GM23338 (cell line): ENCODE results near the gene MAPRE2. TPM values are rescaled to one million over a fixed set of nuclear protein-coding genes. Genes with fewer than 3 reads are reported as not detected.
A peak's percentile ranks its signal among the peaks of the same experiment; 100 is the strongest.

Experiments
- ATAC-seq: fragments of 200-7000 bp; cut with Tn5 transposase; 3 replicates; pipeline ENCODE4 v1.9.1; 2020
- DNase-seq: peaks from one replicate; pipeline ENCODE4 v3.0.0-alpha.2; 2015; ENCODE audit warnings: low spot score
- H2AFZ ChIP-seq: fragments of 200-600 bp; sonication (generic); 2 replicates; pipeline ENCODE4 v1.8.0; 2016; ENCODE audit warnings: antibody characterized with exemption, mild to moderate bottlenecking, moderate library complexity
- H3F3A ChIP-seq: fragments of 200-600 bp; sonication (generic); replicated peaks from 2 replicates; pipeline ENCODE4 v1.8.0; 2017; ENCODE audit warnings: antibody characterized with exemption, mixed run types, low read depth
- H3K27ac ChIP-seq: fragments of 200-600 bp; sonication (generic); 2 replicates; pipeline ENCODE4 v1.6.1; 2016; ENCODE audit warnings: low read depth
- H3K27me3 ChIP-seq: fragments of 200-600 bp; sonication (generic); 2 replicates; pipeline ENCODE4 v1.8.0; 2016; ENCODE audit warnings: mild to moderate bottlenecking, mixed run types, moderate library complexity; ENCODE audit not compliant: insufficient read depth
- H3K36me3 ChIP-seq: fragments of 200-600 bp; sonication (generic); 2 replicates; pipeline ENCODE4 v1.8.0; 2016; ENCODE audit warnings: mild to moderate bottlenecking; ENCODE audit not compliant: insufficient read depth
- H3K4me1 ChIP-seq: fragments of 200-600 bp; sonication (generic); 2 replicates; pipeline ENCODE4 v1.8.0; 2016; ENCODE audit warnings: mild to moderate bottlenecking, moderate library complexity; ENCODE audit not compliant: insufficient read depth
- H3K4me2 ChIP-seq: fragments of 200-600 bp; sonication (generic); 2 replicates; pipeline ENCODE4 v1.7.1; 2017; ENCODE audit warnings: mixed run types
- H3K4me3 ChIP-seq: fragments of 200-600 bp; sonication (generic); 2 replicates; pipeline ENCODE4 v1.6.1; 2016; ENCODE audit warnings: mixed run types
- H3K79me2 ChIP-seq: fragments of 200-600 bp; sonication (generic); replicated peaks from 2 replicates; pipeline ENCODE4 v1.8.0; 2017; ENCODE audit warnings: mild to moderate bottlenecking; ENCODE audit not compliant: insufficient read depth
- H3K9me2 ChIP-seq: fragments of 200-600 bp; sonication (generic); 2 replicates; pipeline ENCODE4 v1.8.0; 2017; ENCODE audit not compliant: insufficient read depth
- H4K20me1 ChIP-seq: fragments of 200-600 bp; sonication (generic); replicated peaks from 2 replicates; pipeline ENCODE4 v1.8.0; 2017; ENCODE audit warnings: mild to moderate bottlenecking; ENCODE audit not compliant: insufficient read depth
- H3K27ac Mint-ChIP-seq: 2 replicates; pipeline ENCODE4 v1.8.0; 2020; ENCODE audit warnings: inconsistent platforms, mild to moderate bottlenecking, moderate library complexity, mixed read lengths
- H3K27me3 Mint-ChIP-seq: 3 replicates; pipeline ENCODE4 v1.8.0; 2022; ENCODE audit warnings: low read depth, mild to moderate bottlenecking, moderate library complexity, mixed read lengths, inconsistent platforms; ENCODE audit not compliant: insufficient read depth, poor library complexity
- H3K36me3 Mint-ChIP-seq: 3 replicates; pipeline ENCODE4 v1.8.0; 2021; ENCODE audit warnings: low read depth, mild to moderate bottlenecking, inconsistent platforms, moderate library complexity, mixed read lengths
- H3K4me1 Mint-ChIP-seq: 3 replicates; pipeline ENCODE4 v1.8.0; 2020; ENCODE audit warnings: mild to moderate bottlenecking, inconsistent platforms, mixed read lengths
- H3K4me3 Mint-ChIP-seq: 3 replicates; pipeline ENCODE4 v1.8.0; 2021; ENCODE audit warnings: moderate library complexity, mild to moderate bottlenecking, inconsistent platforms, mixed read lengths
- H3K9me3 Mint-ChIP-seq: 3 replicates; pipeline ENCODE4 v1.8.0; 2020; ENCODE audit warnings: moderate library complexity, mild to moderate bottlenecking, inconsistent platforms, mixed read lengths
- CREB1 ChIP-seq: fragments of 250-450 bp; sonication (Bioruptor Pico); IDR thresholded peaks from 2 replicates; pipeline ENCODE4 v1.5.0; 2020; ENCODE audit warnings: low read depth, mild to moderate bottlenecking, moderate library complexity
- CTCF ChIP-seq, 2 experiments: fragments of 200-600 bp in 1 of 2; sonication (generic) in 1 of 2; conservative IDR thresholded peaks; 2 replicates each; pipeline versions ENCODE4 v1.5.1 to v1.6.1; 2016 to 2017; ENCODE audit warnings: antibody characterized with exemption in 2 of 2, low read depth in 2 of 2, mild to moderate bottlenecking in 2 of 2, moderate library complexity in 1 of 2
- ETS1 ChIP-seq: IDR thresholded peaks from 2 replicates; pipeline ENCODE4 v1.6.1; 2016; ENCODE audit warnings: antibody characterized with exemption
- EZH2 ChIP-seq: fragments of 200-600 bp; sonication (generic); IDR thresholded peaks from one replicate; pipeline ENCODE4 v1.8.0; 2017; ENCODE audit warnings: antibody characterized with exemption, mild to moderate bottlenecking, low read depth; ENCODE audit not compliant: unreplicated experiment
- EZH2phosphoT487 ChIP-seq: fragments of 200-600 bp; sonication (generic); IDR thresholded peaks from one replicate; pipeline ENCODE4 v1.8.1; 2018; ENCODE audit warnings: antibody characterized with exemption; ENCODE audit not compliant: unreplicated experiment
- JUNB ChIP-seq: IDR thresholded peaks from one replicate; pipeline ENCODE4 v1.6.1; 2016; ENCODE audit warnings: antibody characterized with exemption; ENCODE audit not compliant: unreplicated experiment
- NANOG ChIP-seq: IDR thresholded peaks from 2 replicates; pipeline ENCODE4 v1.6.1; 2016; ENCODE audit warnings: antibody characterized with exemption, borderline replicate concordance
- POLR2AphosphoS5 ChIP-seq: IDR thresholded peaks from 2 replicates; pipeline ENCODE4 v1.6.1; 2016; ENCODE audit warnings: antibody characterized with exemption, low read depth
- REST ChIP-seq: IDR thresholded peaks from one replicate; pipeline ENCODE4 v1.6.1; 2018; ENCODE audit warnings: antibody characterized with exemption; ENCODE audit not compliant: unreplicated experiment
- ZNF114 ChIP-seq: fragments of 250-450 bp; sonication (Bioruptor Pico); IDR thresholded peaks from 2 replicates; pipeline ENCODE4 v1.5.0; 2020; ENCODE audit warnings: mild to moderate bottlenecking, moderate library complexity
- ZNF331 ChIP-seq: fragments of 250-450 bp; sonication (Bioruptor Pico); IDR thresholded peaks from 2 replicates; pipeline ENCODE4 v1.5.0; 2020; ENCODE audit warnings: low read depth, mild to moderate bottlenecking, moderate library complexity
- polyA plus RNA-seq: library from polyadenylated mRNA; unstranded; fragments of >200 nt; fragmentation: Nextera tagmentation; extraction: Ambion mirVana; gene quantifications from 2 replicates; pipeline ENCODE4 v1.2.1, GENCODE V29; 2016
- total RNA-seq: library from RNA; depleted of rRNA; stranded (reverse); fragments of >200 nt; shearing (Covaris generic); gene quantifications from 2 replicates; pipeline ENCODE4 v1.2.3, GENCODE V29; 2014

Gene MAPRE2
- total and polyA plus RNA-seq, 2 experiments from 2014 or later: 17.8 to 40.4 TPM

DNA sequence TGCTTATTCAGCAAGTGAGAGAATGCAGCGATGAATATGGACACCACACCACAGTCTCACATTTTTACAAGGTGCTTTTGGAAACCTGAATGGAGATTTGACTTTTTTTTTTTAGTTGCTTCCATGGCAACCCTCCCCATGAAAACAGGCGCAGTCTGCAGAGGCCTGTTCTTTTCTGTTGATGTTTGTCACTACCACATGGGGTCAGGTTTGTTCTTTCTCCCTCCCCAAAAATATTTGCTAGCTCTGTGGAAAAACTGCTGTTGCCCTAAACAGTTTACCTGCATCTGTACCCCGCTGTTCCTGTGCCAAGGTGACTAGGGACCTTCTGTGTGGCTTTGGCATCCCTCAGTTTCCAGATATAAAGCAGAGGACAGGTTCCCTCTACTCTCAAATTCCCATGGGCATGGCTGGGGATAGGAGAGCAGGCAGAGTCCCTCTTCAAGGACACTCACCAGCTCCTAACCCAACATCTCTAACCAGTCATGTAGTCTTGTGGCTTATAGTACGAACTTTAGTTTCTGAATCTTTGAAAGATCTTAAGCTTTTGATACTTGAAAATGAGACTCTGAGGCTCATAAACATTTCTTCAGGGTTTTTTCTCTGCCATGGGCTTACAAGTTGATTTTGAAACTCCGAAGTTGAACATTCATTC lies 14.7 kb upstream of the MAPRE2 start:
- no peak for TF ChIP-seq REST
- TF ChIP-seq EZH2phosphoT487: no peak
- TF ChIP-seq CTCF (conservative IDR thresholded peaks at IDR 0.05; ENCODE audit: low read depth in 2 of 2): peak; percentile 60 to 74
- ATAC-seq: peak; percentile 94
- Histone ChIP-seq H3K27ac (no peak overlapping the region), H3K36me3 (no peaks in the 10 kb centered on the region), H3K9me2 (no peaks in the 10 kb centered on the region), H3K79me2 (no peaks in the 10 kb centered on the region), H3K4me1 (peaks cover 6% of the 10 kb centered on the region), H3K27me3 (no peaks in the 10 kb centered on the region), H3K4me2 (no peak overlapping the region), H3F3A (no peaks in the 10 kb centered on the region), H3K4me3 (no peak overlapping the region), H4K20me1 (no peaks in the 10 kb centered on the region), H2AFZ (peak overlapping the region; percentile 4; the same call in 1 of the 2 replicates)
- Mint-ChIP-seq H3K9me3 (no peaks in the 10 kb centered on the region), H3K27ac (no peak overlapping the region), H3K4me1 (peaks cover 15% of the 10 kb centered on the region), H3K4me3 (no peak overlapping the region), H3K27me3 (peaks cover 4% of the 10 kb centered on the region), H3K36me3 (no peaks in the 10 kb centered on the region)
- peak; percentile 79 for DNase-seq

DNA sequence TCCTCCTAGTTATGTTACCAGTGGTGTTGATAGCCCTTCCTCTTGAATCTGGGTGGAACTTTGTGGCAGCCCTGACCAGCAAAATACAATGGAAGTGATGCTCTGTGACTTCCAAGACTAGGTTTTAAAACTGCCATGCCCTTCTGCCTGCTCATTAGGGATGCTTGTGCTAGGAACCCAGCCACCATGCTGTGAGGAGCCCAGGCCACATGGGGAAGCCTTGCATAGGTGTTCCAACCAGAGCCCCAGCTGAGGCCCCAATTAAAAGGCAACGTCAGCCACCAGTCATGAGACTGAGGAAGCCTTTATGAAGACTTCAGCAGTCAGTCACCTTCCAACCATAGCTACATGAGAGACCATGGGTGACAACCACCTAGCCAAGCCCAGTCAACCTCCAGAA lies 14.0 kb upstream of the MAPRE2 start:
- Mint-ChIP-seq H3K9me3 (no peaks in the 10 kb centered on the region), H3K4me1 (peaks cover 15% of the 10 kb centered on the region), H3K36me3 (no peaks in the 10 kb centered on the region), H3K4me3 (no peak overlapping the region), H3K27me3 (peaks cover 4% of the 10 kb centered on the region), H3K27ac (no peak overlapping the region)
- H3F3A ChIP-seq: no peaks in the 10 kb centered on the region
- H3K27ac ChIP-seq: no peak overlapping the region
- ATAC-seq (no peak; the same call in 2 of the 3 replicates), DNase-seq (no peak)
- H3K79me2 ChIP-seq: no peaks in the 10 kb centered on the region
- H3K9me2 ChIP-seq: no peaks in the 10 kb centered on the region
- peaks cover 6% of the 10 kb centered on the region for H3K4me1 ChIP-seq
- H3K4me2 ChIP-seq: no peak overlapping the region
- H3K36me3 ChIP-seq: no peaks in the 10 kb centered on the region
- no peak overlapping the region for H2AFZ ChIP-seq
- H3K4me3 ChIP-seq: no peak overlapping the region
- H4K20me1 ChIP-seq: no peaks in the 10 kb centered on the region
- H3K27me3 ChIP-seq: no peaks in the 10 kb centered on the region
- TF ChIP-seq ZNF114: no peak
- TF ChIP-seq ZNF331: no peak
- no peak for TF ChIP-seq EZH2phosphoT487
- TF ChIP-seq POLR2AphosphoS5: no peak
- TF ChIP-seq ETS1: no peak
- TF ChIP-seq JUNB: no peak
- TF ChIP-seq REST: no peak
- no peak for TF ChIP-seq EZH2
- TF ChIP-seq CTCF (conservative IDR thresholded peaks at IDR 0.05; ENCODE audit: low read depth in 2 of 2): no peak
- no peak for TF ChIP-seq CREB1 (CRISPR knock-in tag)
- no peak for TF ChIP-seq NANOG
